Uterus (tissue), 4 donors: Measurements from ENCODE around the gene ORMDL3. TPM values are rescaled to one million over a fixed set of nuclear protein-coding genes. Genes with fewer than 3 reads are reported as not detected.

Experiments
- DNase-seq, 2 donors: peaks; one replicate each; pipeline ENCODE4 v3.0.0-alpha.2; 2019 to 2020
- H3K27ac ChIP-seq, 2 donors: fragments of 200-600 bp; sonication (generic); 1 replicate in 1 of 2; 2 replicates in 1 of 2; pipeline ENCODE4 v1.5.1; 2016 to 2018
- H3K27me3 ChIP-seq, 2 donors: fragments of 200-600 bp; sonication (generic); one replicate each; pipeline ENCODE4 v1.5.1; 2018 to 2019; ENCODE audit warnings: control low read depth in 1 of 2
- H3K36me3 ChIP-seq, 2 donors: fragments of 200-600 bp; sonication (generic); one replicate each; pipeline ENCODE4 v1.5.1; 2019; ENCODE audit warnings: control low read depth in 1 of 2
- H3K4me1 ChIP-seq, 2 donors: fragments of 200-600 bp; sonication (generic); one replicate each; pipeline ENCODE4 v1.5.1; 2018 to 2019; ENCODE audit warnings: control low read depth in 1 of 2
- H3K4me3 ChIP-seq, 2 donors: fragments of 200-600 bp; sonication (generic); 1 replicate in 1 of 2; 2 replicates in 1 of 2; pipeline ENCODE4 v1.5.1; 2018 to 2019; ENCODE audit warnings: mild to moderate bottlenecking in 1 of 2
- H3K9me3 ChIP-seq, 2 donors: fragments of 200-600 bp; sonication (generic); one replicate each; pipeline ENCODE4 v1.5.1; 2019; ENCODE audit warnings: control low read depth in 1 of 2
- POLR2A ChIP-seq, 2 donors: fragments of 450-650 bp; IDR thresholded peaks; one replicate each; pipeline ENCODE4 v1.6.1; 2016; ENCODE audit warnings: antibody characterized with exemption in 2 of 2, mild to moderate bottlenecking in 1 of 2, moderate library complexity in 1 of 2
- intact Hi-C: fragments of 100-400 bp; cut with DNase I; formaldehyde crosslinking; loops from one replicate; pipeline ENCODE4 v1.15.1; 2023; ENCODE audit warnings: low total_unique reads
- total RNA-seq, 4 donors: library from RNA; depleted of rRNA in 3 of 4; stranded (reverse); fragments of >200 nt in 3 of 4; gene quantifications; one replicate each; pipeline versions ENCODE4 v1.1.0 to v1.2.4, GENCODE V29; 2014 to 2023
- TF ChIP-seq, protein P1 (sequence below), 4 experiments: fragments of 200-600 bp in 2 of 4; fragments of 450-650 bp in 2 of 4; sonication (generic) in 2 of 4; IDR thresholded peaks; one replicate each; pipeline ENCODE4 v1.5.1; 2016 to 2019; ENCODE audit warnings: antibody characterized with exemption in 4 of 4, mild to moderate bottlenecking in 2 of 4, moderate library complexity in 1 of 4
- donor health status: DM: yes; HTN: yes; CAD: no.

Gene ORMDL3
- total RNA-seq, 4 donors from 2014 or later, result 15.9 to 71.5 (median 42.9) TPM

DNA sequence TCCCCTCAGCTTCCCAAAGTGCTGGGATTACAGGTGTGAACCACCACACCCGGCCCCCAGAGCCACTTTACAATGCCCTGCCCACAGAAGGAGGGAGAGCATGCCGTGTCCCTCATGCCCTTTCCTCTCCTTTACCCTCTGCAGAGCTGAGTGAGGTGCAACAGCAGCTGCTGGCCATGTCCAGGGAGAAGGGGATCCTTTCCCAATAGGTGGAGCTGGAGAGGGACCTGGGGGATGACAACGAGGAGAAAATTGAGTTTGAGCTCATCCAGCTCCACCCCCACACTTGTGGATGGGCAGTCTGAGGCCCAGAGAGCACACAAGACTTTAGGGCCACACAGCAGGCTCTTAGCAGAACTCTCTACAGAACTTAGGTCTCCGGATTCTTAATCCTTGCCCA lies 27.5 kb upstream of the ORMDL3 start:
- no peak for DNase-seq
- no peaks in the 10 kb centered on the region for H3K36me3 ChIP-seq
- TF ChIP-seq, protein P1, sequence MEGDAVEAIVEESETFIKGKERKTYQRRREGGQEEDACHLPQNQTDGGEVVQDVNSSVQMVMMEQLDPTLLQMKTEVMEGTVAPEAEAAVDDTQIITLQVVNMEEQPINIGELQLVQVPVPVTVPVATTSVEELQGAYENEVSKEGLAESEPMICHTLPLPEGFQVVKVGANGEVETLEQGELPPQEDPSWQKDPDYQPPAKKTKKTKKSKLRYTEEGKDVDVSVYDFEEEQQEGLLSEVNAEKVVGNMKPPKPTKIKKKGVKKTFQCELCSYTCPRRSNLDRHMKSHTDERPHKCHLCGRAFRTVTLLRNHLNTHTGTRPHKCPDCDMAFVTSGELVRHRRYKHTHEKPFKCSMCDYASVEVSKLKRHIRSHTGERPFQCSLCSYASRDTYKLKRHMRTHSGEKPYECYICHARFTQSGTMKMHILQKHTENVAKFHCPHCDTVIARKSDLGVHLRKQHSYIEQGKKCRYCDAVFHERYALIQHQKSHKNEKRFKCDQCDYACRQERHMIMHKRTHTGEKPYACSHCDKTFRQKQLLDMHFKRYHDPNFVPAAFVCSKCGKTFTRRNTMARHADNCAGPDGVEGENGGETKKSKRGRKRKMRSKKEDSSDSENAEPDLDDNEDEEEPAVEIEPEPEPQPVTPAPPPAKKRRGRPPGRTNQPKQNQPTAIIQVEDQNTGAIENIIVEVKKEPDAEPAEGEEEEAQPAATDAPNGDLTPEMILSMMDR (IDR thresholded peaks at IDR 0.05), result no peak
- no peak for TF ChIP-seq POLR2A (IDR thresholded peaks at IDR 0.05)
- H3K4me3 ChIP-seq, result no peak overlapping the region
- H3K4me1 ChIP-seq, result peaks cover 0 to 5% of the 10 kb centered on the region in 2 donors
- intact Hi-C loops, result no loop called here
- H3K27ac ChIP-seq, result no peak overlapping the region
- H3K9me3 ChIP-seq, result no peaks in the 10 kb centered on the region
- H3K27me3 ChIP-seq, result no peaks in the 10 kb centered on the region

DNA sequence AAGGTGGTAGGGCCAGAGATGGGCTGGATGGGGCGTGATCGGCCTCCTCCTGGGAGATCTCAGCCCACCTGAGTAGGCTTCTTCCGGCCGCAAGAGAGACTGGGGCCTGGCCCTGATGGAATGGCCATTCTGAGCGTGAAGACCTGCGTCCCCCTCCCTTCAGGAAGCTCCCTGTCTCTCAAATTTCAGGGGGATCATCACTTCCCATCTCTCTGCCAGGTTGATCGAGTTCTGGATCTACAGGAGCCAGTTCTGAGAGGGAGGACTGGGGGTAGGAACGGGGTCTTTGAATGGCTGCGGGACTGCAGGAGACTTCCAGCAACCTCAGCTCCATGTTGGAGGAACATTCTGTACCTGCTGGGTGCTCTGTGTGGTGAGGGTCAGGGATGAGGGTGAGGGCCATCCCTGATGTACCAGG lies 26.1 kb upstream of the ORMDL3 start:
- TF ChIP-seq, protein P1 (IDR thresholded peaks at IDR 0.05), result no peak
- TF ChIP-seq POLR2A (IDR thresholded peaks at IDR 0.05), result no peak
- H3K27ac ChIP-seq, result peak overlapping the region; percentile 77 to 85
- peaks cover 0 to 5% of the 10 kb centered on the region in 2 donors for H3K4me1 ChIP-seq
- peak overlapping the region; percentile 32 to 34 for H3K4me3 ChIP-seq
- no peak for DNase-seq
- no peaks in the 10 kb centered on the region for H3K27me3 ChIP-seq
- no peaks in the 10 kb centered on the region for H3K9me3 ChIP-seq
- H3K36me3 ChIP-seq, result no peaks in the 10 kb centered on the region
- intact Hi-C loops, result no loop called here

DNA sequence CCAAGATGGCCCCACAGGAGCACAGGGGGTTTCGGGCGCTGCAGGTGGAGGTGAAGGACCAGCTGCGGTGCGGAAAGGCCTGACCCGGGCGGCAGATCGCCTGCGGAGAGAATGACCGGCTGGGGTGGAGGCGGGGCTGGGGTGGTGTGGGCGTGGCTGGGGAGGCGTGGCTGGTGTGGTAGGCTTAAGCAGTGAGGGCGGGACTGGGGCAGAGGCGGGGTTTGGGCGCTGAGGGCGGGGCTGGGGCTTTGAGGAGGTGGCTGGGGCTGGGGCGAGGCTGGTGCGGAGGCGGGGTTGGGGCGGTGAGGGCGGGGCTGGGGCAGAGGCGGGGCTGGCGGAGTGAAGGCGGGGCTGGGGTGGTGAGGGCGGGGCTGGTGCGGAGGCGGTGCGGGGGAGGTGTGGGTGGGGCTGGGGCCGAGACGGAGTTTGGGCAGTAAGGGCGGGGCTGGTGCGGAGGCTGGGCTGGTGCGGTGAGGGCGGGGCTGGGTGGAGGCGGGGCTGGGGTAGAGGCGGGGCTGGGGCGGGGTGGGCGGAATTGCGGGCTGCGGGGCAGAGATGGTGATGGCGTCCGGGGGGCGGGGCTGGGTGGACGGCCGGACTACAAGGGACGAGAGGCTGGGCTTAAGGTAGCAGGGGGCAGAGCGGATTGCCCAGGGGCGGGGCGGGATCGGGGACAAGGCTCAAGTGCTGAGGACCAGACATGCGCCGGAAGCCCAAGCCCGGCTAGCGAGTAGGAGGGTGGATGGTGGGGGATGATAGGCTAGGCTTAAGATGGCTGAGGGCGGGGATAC lies 25.5 kb upstream of the ORMDL3 start:
- no peaks in the 10 kb centered on the region for H3K36me3 ChIP-seq
- TF ChIP-seq, protein P1 (IDR thresholded peaks at IDR 0.05), result no peak
- peak; percentile 44 to 52 for TF ChIP-seq POLR2A (IDR thresholded peaks at IDR 0.05)
- intact Hi-C loops, result no loop called here
- H3K4me3 ChIP-seq, result peak overlapping the region; percentile 32 to 34
- peaks cover 0 to 5% of the 10 kb centered on the region in 2 donors for H3K4me1 ChIP-seq
- peak overlapping the region; percentile 77 to 85 for H3K27ac ChIP-seq
- no peaks in the 10 kb centered on the region for H3K27me3 ChIP-seq
- peak; percentile 98 to 99 for DNase-seq
- no peaks in the 10 kb centered on the region for H3K9me3 ChIP-seq

DNA sequence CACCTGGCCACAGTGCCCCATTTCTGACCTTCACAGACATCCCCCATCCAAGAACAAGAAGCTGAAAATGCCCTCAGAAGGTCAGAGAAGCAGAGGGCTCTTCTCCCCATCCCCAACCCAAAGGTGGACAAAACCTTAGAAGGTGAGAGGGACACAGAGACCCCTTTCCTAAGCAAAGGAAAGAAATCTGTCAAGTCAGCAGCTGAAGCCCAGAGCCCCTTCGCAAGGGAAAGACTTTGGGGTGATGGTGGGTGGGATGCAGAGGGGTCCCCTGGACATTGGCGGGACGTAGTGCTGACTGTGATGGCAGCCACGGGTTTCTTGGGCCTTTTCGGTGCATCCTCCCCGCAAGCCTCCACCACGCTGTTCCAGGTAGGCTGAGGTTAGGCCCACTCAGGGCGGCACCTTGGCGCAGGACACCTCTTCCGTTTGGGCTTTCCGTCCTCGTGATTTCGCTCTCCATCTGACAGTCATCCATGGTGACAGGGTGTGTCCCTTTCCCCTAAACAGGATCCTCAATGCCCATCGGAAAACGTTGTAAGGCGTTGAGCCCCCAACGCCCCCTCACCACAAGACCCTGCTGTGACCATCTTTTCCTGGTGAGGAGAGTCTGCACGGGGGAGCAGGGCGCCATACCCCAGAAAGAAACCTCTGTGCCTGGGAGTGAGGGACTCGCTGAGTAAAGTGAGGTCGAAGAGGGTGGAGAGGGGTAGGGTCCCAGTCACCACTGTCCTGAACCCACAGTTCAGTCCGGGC lies 24.7 kb upstream of the ORMDL3 start:
- intact Hi-C loops, result no loop called here
- H3K36me3 ChIP-seq, result no peaks in the 10 kb centered on the region
- peak; percentile 50 to 51 for DNase-seq
- TF ChIP-seq POLR2A (IDR thresholded peaks at IDR 0.05), result no peak
- peaks cover 0 to 5% of the 10 kb centered on the region in 2 donors for H3K4me1 ChIP-seq
- no peaks in the 10 kb centered on the region for H3K27me3 ChIP-seq
- no peaks in the 10 kb centered on the region for H3K9me3 ChIP-seq
- H3K27ac ChIP-seq, result peak overlapping the region; percentile 67 to 70
- H3K4me3 ChIP-seq, result peak overlapping the region; percentile 12 to 29

DNA sequence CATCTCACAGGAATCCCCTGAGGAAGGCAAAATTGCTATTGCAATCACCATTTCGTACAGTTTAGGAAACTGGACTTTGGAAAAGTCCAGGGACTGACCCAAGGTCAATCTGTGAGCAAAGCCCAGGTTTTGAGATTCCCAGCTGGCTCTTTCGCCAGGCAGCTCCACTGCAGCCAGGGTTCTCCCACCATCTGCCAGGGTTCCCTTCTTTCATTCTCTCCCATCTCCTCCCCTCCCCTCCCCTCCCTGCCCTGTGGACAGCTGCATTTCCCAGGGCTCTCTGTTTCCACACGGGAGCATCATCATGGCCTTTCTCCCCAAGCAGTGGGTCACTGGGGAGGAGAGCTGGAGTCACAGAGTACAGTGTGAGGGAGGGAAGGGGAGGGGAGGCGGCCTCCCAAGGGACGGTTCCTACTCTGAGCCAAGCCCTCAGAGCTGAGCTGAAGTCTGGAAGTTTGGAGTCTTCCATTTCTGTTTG lies 23.5 kb upstream of the ORMDL3 start:
- Histone ChIP-seq H3K9me3 (no peaks in the 10 kb centered on the region), H3K4me1 (peaks cover 0 to 5% of the 10 kb centered on the region in 2 donors), H3K27me3 (no peaks in the 10 kb centered on the region), H3K36me3 (no peaks in the 10 kb centered on the region), H3K4me3 (no peak overlapping the region), H3K27ac (no peak overlapping the region)
- DNase-seq, result no peak
- TF ChIP-seq, protein P1 (IDR thresholded peaks at IDR 0.05), result no peak
- no peak for TF ChIP-seq POLR2A (IDR thresholded peaks at IDR 0.05)
- intact Hi-C loops, result no loop called here
